IMR-90 (cell line): ENCODE data around the gene FAM117B. TPM values are rescaled to one million over a fixed set of nuclear protein-coding genes. Genes with fewer than 3 reads are reported as not detected.

ENCODE experiments used
- ATAC-seq: fragments of 200-7000 bp; cut with Tn5 transposase; 2 replicates; pipeline ENCODE4 v1.9.1; 2020; ENCODE audit warnings: low read depth, mild to moderate bottlenecking, moderate library complexity
- BruUV-seq: library from RNA; stranded (reverse); fragments of 400-500 nt; replicated peaks from 2 replicates; lab custom pipeline; 2021; lab: Mats Ljungman, UMichigan
- CTCF ChIA-PET: fragments of 300-600 bp; formaldehyde crosslinking; extraction: SDS; loops from one replicate; lab custom pipeline; 2021; ENCODE audit warnings: antibody characterized with exemption; lab: Yijun Ruan, JAX
- POLR2A ChIA-PET: fragments of 300-600 bp; sonication (Branson Sonifier 250); formaldehyde crosslinking; loops from one replicate; lab custom pipeline; 2022; ENCODE audit warnings: antibody characterized with exemption; ENCODE audit not compliant: unreplicated experiment; lab: Charles Lee
- DNase-seq: peaks from one replicate; pipeline ENCODE4 v3.0.0; 2013
- H2AFZ ChIP-seq: replicated peaks from 2 replicates; pipeline ENCODE3; 2013; ENCODE audit warnings: low read length, mild to moderate bottlenecking; ENCODE audit not compliant: poor library complexity
- H2AK5ac ChIP-seq: 2 replicates; pipeline ENCODE4 v1.6.1; 2013; ENCODE audit warnings: low read depth, low read length, inconsistent platforms
- H2AK9ac ChIP-seq: replicated peaks from 2 replicates; pipeline ENCODE3; 2013; ENCODE audit warnings: mild to moderate bottlenecking, low read depth, low read length, moderate library complexity; ENCODE audit not compliant: poor library complexity
- H2BK120ac ChIP-seq: 2 replicates; pipeline ENCODE4 v1.6.1; 2013; ENCODE audit warnings: low read depth, low read length, inconsistent platforms
- H2BK15ac ChIP-seq: 3 replicates; pipeline ENCODE4 v1.6.1; 2013; ENCODE audit warnings: low read depth, low read length, inconsistent platforms
- H2BK20ac ChIP-seq: 2 replicates; pipeline ENCODE4 v1.6.1; 2013; ENCODE audit warnings: low read depth, mild to moderate bottlenecking, inconsistent platforms, low read length, moderate library complexity
- H2BK5ac ChIP-seq: 2 replicates; pipeline ENCODE4 v1.6.1; 2013; ENCODE audit warnings: mild to moderate bottlenecking, low read depth, low read length, inconsistent platforms; ENCODE audit not compliant: poor library complexity, severe bottlenecking
- H3K14ac ChIP-seq: replicated peaks from 2 replicates; pipeline ENCODE4 v1.6.1; 2013; ENCODE audit warnings: low read depth, low read length, inconsistent platforms
- H3K18ac ChIP-seq: 2 replicates; pipeline ENCODE4 v1.6.1; 2013; ENCODE audit warnings: low read depth, low read length, control low read depth
- H3K23ac ChIP-seq: 2 replicates; pipeline ENCODE4 v1.6.1; 2013; ENCODE audit warnings: low read depth, low read length, inconsistent platforms
- H3K27ac ChIP-seq: 2 replicates; pipeline ENCODE4 v1.5.1; 2013; ENCODE audit warnings: mild to moderate bottlenecking, control low read depth, low read length; ENCODE audit not compliant: insufficient read depth
- H3K27me3 ChIP-seq: 2 replicates; pipeline ENCODE4 v1.6.1; 2013; ENCODE audit warnings: low read length; ENCODE audit not compliant: control insufficient read depth, insufficient read depth
- H3K36me3 ChIP-seq: 2 replicates; pipeline ENCODE4 v1.6.1; 2013; ENCODE audit warnings: low read length, mixed read lengths; ENCODE audit not compliant: control insufficient read depth, insufficient read depth
- H3K4ac ChIP-seq: 2 replicates; pipeline ENCODE4 v1.6.1; 2013; ENCODE audit warnings: low read depth, low read length, inconsistent platforms
- H3K4me1 ChIP-seq: 2 replicates; pipeline ENCODE4 v1.6.1; 2013; ENCODE audit warnings: low read length, mixed read lengths; ENCODE audit not compliant: control insufficient read depth, insufficient read depth
- H3K4me2 ChIP-seq: 2 replicates; pipeline ENCODE4 v1.6.1; 2013; ENCODE audit warnings: low read depth, mild to moderate bottlenecking, control low read depth, low read length, moderate library complexity
- H3K4me3 ChIP-seq: 2 replicates; pipeline ENCODE4 v1.5.1; 2013; ENCODE audit warnings: low read depth, mild to moderate bottlenecking, control low read depth, low read length, moderate library complexity; ENCODE audit not compliant: insufficient read depth
- H3K56ac ChIP-seq: 2 replicates; pipeline ENCODE4 v1.6.1; 2013; ENCODE audit warnings: low read length, inconsistent platforms; ENCODE audit not compliant: insufficient read depth; ENCODE audit errors: extremely low read depth
- H3K79me1 ChIP-seq, 2 experiments: 2 replicates each; pipeline ENCODE4 v1.6.1; 2013; ENCODE audit warnings: low read length in 2 of 2, inconsistent platforms in 1 of 2, low read depth in 1 of 2
- H3K9ac ChIP-seq: 2 replicates; pipeline ENCODE4 v1.6.1; 2013; ENCODE audit warnings: low read depth, low read length, control low read depth
- H3K9me1 ChIP-seq: 2 replicates; pipeline ENCODE4 v1.6.1; 2013; ENCODE audit warnings: low read length, inconsistent platforms; ENCODE audit not compliant: insufficient read depth
- H3K9me3 ChIP-seq: 2 replicates; pipeline ENCODE4 v1.6.1; 2013; ENCODE audit warnings: low read length; ENCODE audit not compliant: control insufficient read depth, insufficient read depth
- H4K20me1 ChIP-seq: 2 replicates; pipeline ENCODE4 v1.6.1; 2013; ENCODE audit warnings: low read length, inconsistent platforms; ENCODE audit not compliant: insufficient read depth
- H4K5ac ChIP-seq: 2 replicates; pipeline ENCODE4 v1.6.1; 2013; ENCODE audit warnings: mild to moderate bottlenecking, low read depth, low read length, control low read depth
- H4K8ac ChIP-seq, 2 experiments: 2 replicates each; pipeline ENCODE4 v1.6.1; 2013; ENCODE audit warnings: low read depth in 2 of 2, low read length in 2 of 2, control low read depth in 1 of 2, inconsistent platforms in 1 of 2
- H4K91ac ChIP-seq: 2 replicates; pipeline ENCODE4 v1.6.1; 2013; ENCODE audit warnings: low read depth, low read length, inconsistent platforms; ENCODE audit not compliant: insufficient read depth
- BHLHE40 ChIP-seq: fragments of 150-350 bp; IDR thresholded peaks from 2 replicates; pipeline ENCODE4 v1.6.1; 2016; ENCODE audit warnings: mild to moderate bottlenecking, low read depth, low read length
- CEBPB ChIP-seq: IDR thresholded peaks from 2 replicates; pipeline ENCODE4 v1.6.1; 2012; ENCODE audit warnings: low read depth, low read length, improper control_type of control experiment
- CHD1 ChIP-seq: IDR thresholded peaks from 2 replicates; pipeline ENCODE4 v1.6.1; 2012; ENCODE audit warnings: low read depth, low read length, improper control_type of control experiment
- FOS ChIP-seq: fragments of 150-350 bp; IDR thresholded peaks from 2 replicates; pipeline ENCODE4 v1.6.1; 2016; ENCODE audit warnings: low read depth, low read length
- MAZ ChIP-seq: IDR thresholded peaks from 2 replicates; pipeline ENCODE4 v1.6.1; 2012; ENCODE audit warnings: low read depth, mild to moderate bottlenecking, low read length, improper control_type of control experiment, moderate library complexity, borderline replicate concordance
- MXI1 ChIP-seq: IDR thresholded peaks from 2 replicates; pipeline ENCODE4 v1.6.1; 2012; ENCODE audit warnings: low read depth, mild to moderate bottlenecking, low read length, moderate library complexity, borderline replicate concordance
- NFE2L2 ChIP-seq: fragments of 150-350 bp; IDR thresholded peaks from 2 replicates; pipeline ENCODE4 v1.6.1; 2016; ENCODE audit warnings: low read depth, mild to moderate bottlenecking, low read length
- POLR2A ChIP-seq: IDR thresholded peaks from 2 replicates; pipeline ENCODE4 v1.6.1; 2012; ENCODE audit warnings: mild to moderate bottlenecking, low read depth, low read length
- RAD21 ChIP-seq: IDR thresholded peaks from 2 replicates; pipeline ENCODE4 v1.6.1; 2012; ENCODE audit warnings: low read length, improper control_type of control experiment
- RCOR1 ChIP-seq: IDR thresholded peaks from 2 replicates; pipeline ENCODE4 v1.6.1; 2012; ENCODE audit warnings: mild to moderate bottlenecking, low read length, improper control_type of control experiment; ENCODE audit not compliant: insufficient replicate concordance
- RFX5 ChIP-seq: IDR thresholded peaks from 2 replicates; pipeline ENCODE4 v1.8.0; 2012; ENCODE audit warnings: low read depth, mild to moderate bottlenecking, low read length, moderate library complexity
- SMC3 ChIP-seq: fragments of 150-350 bp; IDR thresholded peaks from 2 replicates; pipeline ENCODE4 v1.6.1; 2016; ENCODE audit warnings: low read depth, mild to moderate bottlenecking, antibody characterized with exemption, low read length, moderate library complexity
- WGBS, 2 experiments: methylation state at CpG; one replicate each; pipeline versions ENCODE4 v1.1.5 to v1.1.7; 2013; ENCODE audit warnings: missing lambda C conversion rate in 2 of 2; ENCODE audit not compliant: insufficient read length in 1 of 2; ENCODE audit errors: extremely low coverage in 2 of 2; 5-methylcytosine and 5-hydroxymethylcytosine counted together
- dilution Hi-C: fragments of 300-500 bp; cut with HindIII; formaldehyde crosslinking; loops from one replicate; pipeline ENCODE4 v1.14.3; 2018; ENCODE audit warnings: low sequenced_read_pairs; ENCODE audit not compliant: unreplicated experiment
- in situ Hi-C: fragments of 300-500 bp; cut with MboI; formaldehyde crosslinking; loops from 3 replicates; pipeline ENCODE4 v1.14.3; 2019; ENCODE audit warnings: low sequenced_read_pairs, inconsistent platforms, mixed read lengths
- intact Hi-C: fragments of 100-400 bp; cut with micrococcal nuclease; formaldehyde crosslinking; loops from 2 replicates; pipeline ENCODE4 v1.10.0; 2022
- polyA plus RNA-seq, 3 experiments: library from polyadenylated mRNA; depleted of rRNA; stranded (reverse); fragments of >200 nt; gene quantifications; 2 replicates each; pipeline ENCODE4 v1.2.3, GENCODE V29; 2012; ENCODE audit warnings: low replicate concordance in 1 of 3
- total RNA-seq: library from RNA; depleted of rRNA; stranded (reverse); fragments of >200 nt; gene quantifications from 2 replicates; pipeline ENCODE4 v1.2.3, GENCODE V29; 2012
- TF ChIP-seq, protein P1 (sequence below): fragments of 150-350 bp; IDR thresholded peaks from 2 replicates; pipeline ENCODE4 v1.6.1; 2017; ENCODE audit warnings: mild to moderate bottlenecking, antibody characterized with exemption, low read length, low read depth

FAM117B gene
- total and polyA plus RNA-seq, 2 of the 4 experiments (the other 2 are of a cell fraction): 0.54 to 0.79 TPM

DNA sequence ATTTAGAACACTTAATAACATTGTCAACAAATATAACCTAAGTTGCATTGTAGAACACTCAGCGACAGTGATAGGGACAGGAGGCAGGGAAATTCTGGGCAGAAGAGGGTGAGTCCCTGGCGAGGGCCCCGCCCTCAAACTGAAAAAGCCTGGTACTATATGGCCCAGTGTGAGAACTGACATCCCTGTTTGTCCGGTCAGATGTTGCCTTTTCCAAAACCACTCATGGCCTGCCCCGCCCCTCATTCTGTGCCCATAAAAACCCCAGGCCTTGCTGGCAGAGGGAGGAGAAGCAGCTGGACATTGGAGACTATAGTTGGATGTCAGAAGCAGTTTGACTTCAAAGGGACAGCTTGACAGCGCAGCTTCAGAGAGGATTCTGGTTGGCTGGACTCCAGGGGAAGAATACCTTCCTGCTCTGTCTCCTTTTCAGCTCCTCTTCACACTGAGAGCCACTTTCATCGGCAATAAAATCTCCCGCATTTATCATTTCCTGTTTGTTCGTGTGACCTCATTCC lies 47.0 kb downstream of the FAM117B start:
- H2BK120ac ChIP-seq: no peak overlapping the region
- no peaks in the 10 kb centered on the region for H3K36me3 ChIP-seq
- peaks cover 5% of the 10 kb centered on the region; the same call in 1 of the 2 replicates for H3K9me3 ChIP-seq
- H3K18ac ChIP-seq: no peak overlapping the region
- no peak overlapping the region for H3K27ac ChIP-seq
- no peaks in the 10 kb centered on the region for H3K79me1 ChIP-seq
- no TSS peak for BruUV-seq
- H3K56ac ChIP-seq: no peak overlapping the region
- H2BK15ac ChIP-seq: no peak overlapping the region
- H3K23ac ChIP-seq: no peak overlapping the region
- H3K9me1 ChIP-seq: no peaks in the 10 kb centered on the region
- H4K5ac ChIP-seq: no peak overlapping the region
- ChIA-PET CTCF (no interaction called here), POLR2A (no interaction called here)
- no peak for ATAC-seq
- no peak overlapping the region for H2AK5ac ChIP-seq
- H3K4me3 ChIP-seq: no peak overlapping the region
- dilution Hi-C loops (no loop called here), in situ Hi-C loops (no loop called here), intact Hi-C loops (no loop called here)
- no peak overlapping the region for H2BK5ac ChIP-seq
- TF ChIP-seq MXI1: no peak
- no peak for TF ChIP-seq BHLHE40
- no peak for TF ChIP-seq RAD21
- TF ChIP-seq SMC3: no peak
- TF ChIP-seq CHD1: no peak
- no peak for TF ChIP-seq NFE2L2
- TF ChIP-seq MAZ: no peak
- no peak for TF ChIP-seq FOS
- no peak for TF ChIP-seq RCOR1
- TF ChIP-seq, protein P1, sequence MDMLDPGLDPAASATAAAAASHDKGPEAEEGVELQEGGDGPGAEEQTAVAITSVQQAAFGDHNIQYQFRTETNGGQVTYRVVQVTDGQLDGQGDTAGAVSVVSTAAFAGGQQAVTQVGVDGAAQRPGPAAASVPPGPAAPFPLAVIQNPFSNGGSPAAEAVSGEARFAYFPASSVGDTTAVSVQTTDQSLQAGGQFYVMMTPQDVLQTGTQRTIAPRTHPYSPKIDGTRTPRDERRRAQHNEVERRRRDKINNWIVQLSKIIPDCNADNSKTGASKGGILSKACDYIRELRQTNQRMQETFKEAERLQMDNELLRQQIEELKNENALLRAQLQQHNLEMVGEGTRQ: no peak
- TF ChIP-seq RFX5: no peak
- no peak for TF ChIP-seq CEBPB
- no peak for TF ChIP-seq POLR2A
- no peak overlapping the region for H3K4ac ChIP-seq
- H3K14ac ChIP-seq: no peak overlapping the region
- WGBS, 2 experiments: 100% methylated on average over 3 of the region's 9 CpGs; no CpG with 5 or more reads in 1 of the 2 experiments
- H4K91ac ChIP-seq: no peak overlapping the region
- no peak overlapping the region for H3K9ac ChIP-seq
- no peak overlapping the region for H4K8ac ChIP-seq
- H3K4me1 ChIP-seq: no peaks in the 10 kb centered on the region
- no peak overlapping the region for H2AK9ac ChIP-seq
- no peak overlapping the region for H2BK20ac ChIP-seq
- H4K20me1 ChIP-seq: no peaks in the 10 kb centered on the region
- H3K27me3 ChIP-seq: no peaks in the 10 kb centered on the region
- DNase-seq: no peak
- no peak overlapping the region for H3K4me2 ChIP-seq
- H2AFZ ChIP-seq: no peak overlapping the region
